HFFc6 (cell line): ENCODE results near the gene TBC1D5. TPM values are rescaled to one million over a fixed set of nuclear protein-coding genes. Genes with fewer than 3 reads are reported as not detected.

ENCODE experiments used
- DNase-seq: peaks from one replicate; pipeline ENCODE4 v3.0.0-alpha.2; 2018
- H3K27ac Mint-ChIP-seq: 2 replicates; pipeline ENCODE4 v1.8.0; 2020; ENCODE audit warnings: mild to moderate bottlenecking, mixed read lengths
- H3K27me3 Mint-ChIP-seq: 2 replicates; pipeline ENCODE4 v1.8.0; 2021; ENCODE audit warnings: mild to moderate bottlenecking, moderate library complexity, mixed read lengths; ENCODE audit not compliant: insufficient read depth
- H3K36me3 Mint-ChIP-seq: 2 replicates; pipeline ENCODE4 v1.8.0; 2021; ENCODE audit warnings: low read depth, mixed read lengths
- H3K4me1 Mint-ChIP-seq: 2 replicates; pipeline ENCODE4 v1.8.0; 2020; ENCODE audit warnings: low read depth, mixed read lengths
- H3K4me3 Mint-ChIP-seq: 2 replicates; pipeline ENCODE4 v1.8.0; 2020; ENCODE audit warnings: mild to moderate bottlenecking, moderate library complexity, mixed read lengths
- H3K9me3 Mint-ChIP-seq: 2 replicates; pipeline ENCODE4 v1.8.0; 2020; ENCODE audit warnings: mild to moderate bottlenecking, mixed read lengths
- CTCF ChIP-seq: fragments of 200-600 bp; sonication (generic); IDR thresholded peaks from 2 replicates; pipeline ENCODE4 v1.5.0; 2021; ENCODE audit warnings: antibody characterized with exemption, mild to moderate bottlenecking
- total RNA-seq, 6 experiments: library from RNA; stranded (reverse); fragmentation: NEBNext Ultra II Directional; extraction: Animal tissue kit (Norgen Biotek cat#: 25700); gene quantifications; 2 replicates in 1 of 6; 3 replicates in 5 of 6; pipeline ENCODE4 v1.2.3, GENCODE V29; 2021

Gene TBC1D5
- total RNA-seq, 6 experiments from 2014 or later: 37.2 to 46.0 (median 40.1) TPM

GRCh38 chr3:17765819-17766472 is 23.5 kb upstream of the TBC1D5 start:
- H3K36me3 Mint-ChIP-seq: no peaks in the 10 kb centered on the region
- peaks cover 3% of the 10 kb centered on the region for H3K27me3 Mint-ChIP-seq
- H3K27ac Mint-ChIP-seq: no peak overlapping the region
- no peak overlapping the region for H3K4me3 Mint-ChIP-seq
- DNase-seq: no peak
- peaks cover 2% of the 10 kb centered on the region for H3K4me1 Mint-ChIP-seq
- H3K9me3 Mint-ChIP-seq: no peaks in the 10 kb centered on the region
- no peak for TF ChIP-seq CTCF

- Mint-ChIP-seq H3K36me3 (no peaks in the 10 kb centered on the region), H3K4me1 (no peaks in the 10 kb centered on the region; the same call in 1 of the 2 replicates), H3K4me3 (no peak overlapping the region), H3K27ac (no peak overlapping the region), H3K27me3 (peaks cover 3% of the 10 kb centered on the region), H3K9me3 (no peaks in the 10 kb centered on the region)
- TF ChIP-seq CTCF: no peak
- no peak for DNase-seq
Observed at GRCh38 chr3:17761563-17761962, 19.1 kb upstream of the TBC1D5 start.

GRCh38 chr3:17759901-17760300 is 17.5 kb upstream of the TBC1D5 start:
- DNase-seq: no peak
- H3K27me3 Mint-ChIP-seq: peaks cover 3% of the 10 kb centered on the region
- H3K36me3 Mint-ChIP-seq: no peaks in the 10 kb centered on the region
- no peak overlapping the region for H3K4me3 Mint-ChIP-seq
- H3K4me1 Mint-ChIP-seq: no peaks in the 10 kb centered on the region; the same call in 1 of the 2 replicates
- no peaks in the 10 kb centered on the region for H3K9me3 Mint-ChIP-seq
- no peak for TF ChIP-seq CTCF
- H3K27ac Mint-ChIP-seq: no peak overlapping the region

- no peak for TF ChIP-seq CTCF
- no peaks in the 10 kb centered on the region for H3K9me3 Mint-ChIP-seq
- peaks cover 5% of the 10 kb centered on the region; the same call in 1 of the 2 replicates for H3K27me3 Mint-ChIP-seq
- H3K27ac Mint-ChIP-seq: no peak overlapping the region
- DNase-seq: no peak
- H3K4me3 Mint-ChIP-seq: no peak overlapping the region
- H3K36me3 Mint-ChIP-seq: no peaks in the 10 kb centered on the region
- H3K4me1 Mint-ChIP-seq: no peaks in the 10 kb centered on the region; the same call in 1 of the 2 replicates
Observed at GRCh38 chr3:17755836-17756235, 13.4 kb upstream of the TBC1D5 start.

- no peak for DNase-seq
- Mint-ChIP-seq H3K4me3 (no peak overlapping the region), H3K27ac (no peak overlapping the region), H3K9me3 (no peaks in the 10 kb centered on the region), H3K4me1 (peaks cover 13% of the 10 kb centered on the region), H3K27me3 (peaks cover 5% of the 10 kb centered on the region; the same call in 1 of the 2 replicates), H3K36me3 (no peaks in the 10 kb centered on the region)
- no peak for TF ChIP-seq CTCF
Observed at GRCh38 chr3:17753632-17753992, 11.2 kb upstream of the TBC1D5 start.
